PFSK-1 (cell line): Measurements from ENCODE around the gene EFCAB10.

ENCODE experiments used
- FOXP2 ChIP-seq: optimal IDR thresholded peaks from 2 replicates; pipeline ENCODE3; 2011; ENCODE audit warnings: borderline replicate concordance, control low read depth, inconsistent platforms; ENCODE audit not compliant: insufficient read depth; ENCODE audit errors: extremely low read length, extremely low read depth
- POLR2AphosphoS5 ChIP-seq: IDR thresholded peaks from 2 replicates; pipeline ENCODE4 v1.6.1; 2012; ENCODE audit warnings: low read depth, mild to moderate bottlenecking, control low read depth, low read length, moderate library complexity
- SIN3A ChIP-seq: IDR thresholded peaks from 2 replicates; pipeline ENCODE4 v1.6.1; 2012; ENCODE audit warnings: mild to moderate bottlenecking, low read length, moderate library complexity, borderline replicate concordance; ENCODE audit not compliant: insufficient read depth
- TAF1 ChIP-seq: IDR thresholded peaks from 2 replicates; pipeline ENCODE4 v1.6.1; 2012; ENCODE audit warnings: low read length, control low read depth, borderline replicate concordance; ENCODE audit not compliant: insufficient read depth
- TF ChIP-seq, protein P1 (sequence below), 2 experiments: IDR thresholded peaks; 2 replicates each; pipeline versions ENCODE4 v1.6.1 to v1.8.0; 2011 to 2012; ENCODE audit warnings: low read depth in 2 of 2, low read length in 2 of 2, control low read depth in 1 of 2, inconsistent platforms in 1 of 2, mild to moderate bottlenecking in 1 of 2, moderate library complexity in 1 of 2; ENCODE audit not compliant: insufficient read depth in 1 of 2

The EFCAB10 gene

DNA sequence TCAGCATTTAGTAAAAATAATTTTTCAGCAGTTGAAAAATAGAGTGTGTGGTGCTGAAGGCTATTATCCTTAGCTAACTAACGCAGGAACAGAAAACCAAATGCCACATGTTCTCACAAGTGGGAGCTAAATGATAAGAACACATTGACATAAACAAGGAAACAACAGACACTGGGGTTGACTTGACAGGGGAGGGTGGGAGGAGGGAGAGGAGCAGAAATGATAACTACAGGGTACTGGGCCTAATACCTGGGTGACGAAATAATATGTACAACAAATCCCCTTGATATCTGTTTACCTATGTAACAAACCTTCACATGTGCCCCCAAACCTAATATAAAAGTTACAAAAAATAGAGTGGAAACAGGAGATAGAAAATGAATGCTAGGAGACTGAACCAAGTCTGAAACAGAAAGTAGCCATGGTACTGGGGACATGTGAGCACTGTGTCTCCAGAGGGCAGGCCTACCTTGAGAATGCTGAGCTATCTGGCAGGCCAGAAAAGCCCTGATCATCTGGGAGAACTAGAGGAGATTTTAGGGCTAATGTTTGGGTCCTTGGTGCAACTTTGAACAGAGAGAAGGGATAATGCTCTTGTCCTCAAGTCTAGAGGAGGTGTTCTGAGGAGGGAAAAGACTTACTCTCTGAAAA lies 4.7 kb upstream of the EFCAB10 start:
- TF ChIP-seq FOXP2 (no peak), SIN3A (no peak), TAF1 (no peak), POLR2AphosphoS5 (no peak)
- TF ChIP-seq, protein P1, sequence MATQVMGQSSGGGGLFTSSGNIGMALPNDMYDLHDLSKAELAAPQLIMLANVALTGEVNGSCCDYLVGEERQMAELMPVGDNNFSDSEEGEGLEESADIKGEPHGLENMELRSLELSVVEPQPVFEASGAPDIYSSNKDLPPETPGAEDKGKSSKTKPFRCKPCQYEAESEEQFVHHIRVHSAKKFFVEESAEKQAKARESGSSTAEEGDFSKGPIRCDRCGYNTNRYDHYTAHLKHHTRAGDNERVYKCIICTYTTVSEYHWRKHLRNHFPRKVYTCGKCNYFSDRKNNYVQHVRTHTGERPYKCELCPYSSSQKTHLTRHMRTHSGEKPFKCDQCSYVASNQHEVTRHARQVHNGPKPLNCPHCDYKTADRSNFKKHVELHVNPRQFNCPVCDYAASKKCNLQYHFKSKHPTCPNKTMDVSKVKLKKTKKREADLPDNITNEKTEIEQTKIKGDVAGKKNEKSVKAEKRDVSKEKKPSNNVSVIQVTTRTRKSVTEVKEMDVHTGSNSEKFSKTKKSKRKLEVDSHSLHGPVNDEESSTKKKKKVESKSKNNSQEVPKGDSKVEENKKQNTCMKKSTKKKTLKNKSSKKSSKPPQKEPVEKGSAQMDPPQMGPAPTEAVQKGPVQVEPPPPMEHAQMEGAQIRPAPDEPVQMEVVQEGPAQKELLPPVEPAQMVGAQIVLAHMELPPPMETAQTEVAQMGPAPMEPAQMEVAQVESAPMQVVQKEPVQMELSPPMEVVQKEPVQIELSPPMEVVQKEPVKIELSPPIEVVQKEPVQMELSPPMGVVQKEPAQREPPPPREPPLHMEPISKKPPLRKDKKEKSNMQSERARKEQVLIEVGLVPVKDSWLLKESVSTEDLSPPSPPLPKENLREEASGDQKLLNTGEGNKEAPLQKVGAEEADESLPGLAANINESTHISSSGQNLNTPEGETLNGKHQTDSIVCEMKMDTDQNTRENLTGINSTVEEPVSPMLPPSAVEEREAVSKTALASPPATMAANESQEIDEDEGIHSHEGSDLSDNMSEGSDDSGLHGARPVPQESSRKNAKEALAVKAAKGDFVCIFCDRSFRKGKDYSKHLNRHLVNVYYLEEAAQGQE (IDR thresholded peaks at IDR 0.05; ENCODE audit: insufficient read depth in 1 of 2, low read depth in 2 of 2, low read length in 2 of 2) = no peak

GRCh38 chr7:105584165-105584564 lies 2.9 kb upstream of the EFCAB10 start:
- TF ChIP-seq TAF1 (no peak), FOXP2 (no peak), SIN3A (no peak), POLR2AphosphoS5 (no peak)
- TF ChIP-seq, protein P1 (IDR thresholded peaks at IDR 0.05; ENCODE audit: insufficient read depth in 1 of 2, low read depth in 2 of 2, low read length in 2 of 2) = no peak

DNA sequence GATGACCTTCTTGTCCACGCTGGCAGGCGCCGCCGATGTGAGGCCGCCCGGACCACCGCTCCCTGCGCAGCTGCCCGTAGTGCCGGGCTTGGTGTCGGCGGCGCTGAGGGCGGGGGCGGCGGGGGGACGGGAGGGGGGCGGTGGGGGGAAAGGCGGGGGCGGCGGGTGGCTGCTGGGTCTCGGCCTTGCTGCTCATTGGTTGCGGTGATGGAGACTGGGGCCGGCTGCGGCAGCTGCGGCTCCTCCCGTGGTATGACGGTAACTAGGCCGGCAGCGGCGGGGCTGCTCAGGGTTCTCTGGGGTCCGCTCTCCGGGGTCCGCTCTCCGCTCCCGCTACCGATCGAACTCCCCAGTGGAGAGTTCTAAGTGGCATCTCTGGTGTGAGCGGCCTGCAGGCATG lies 1.8 kb upstream of the EFCAB10 start:
- no peak for TF ChIP-seq SIN3A
- no peak for TF ChIP-seq TAF1
- no peak for TF ChIP-seq POLR2AphosphoS5
- TF ChIP-seq, protein P1 (IDR thresholded peaks at IDR 0.05; ENCODE audit: insufficient read depth in 1 of 2, low read depth in 2 of 2, low read length in 2 of 2) = no peak
- no peak for TF ChIP-seq FOXP2

DNA sequence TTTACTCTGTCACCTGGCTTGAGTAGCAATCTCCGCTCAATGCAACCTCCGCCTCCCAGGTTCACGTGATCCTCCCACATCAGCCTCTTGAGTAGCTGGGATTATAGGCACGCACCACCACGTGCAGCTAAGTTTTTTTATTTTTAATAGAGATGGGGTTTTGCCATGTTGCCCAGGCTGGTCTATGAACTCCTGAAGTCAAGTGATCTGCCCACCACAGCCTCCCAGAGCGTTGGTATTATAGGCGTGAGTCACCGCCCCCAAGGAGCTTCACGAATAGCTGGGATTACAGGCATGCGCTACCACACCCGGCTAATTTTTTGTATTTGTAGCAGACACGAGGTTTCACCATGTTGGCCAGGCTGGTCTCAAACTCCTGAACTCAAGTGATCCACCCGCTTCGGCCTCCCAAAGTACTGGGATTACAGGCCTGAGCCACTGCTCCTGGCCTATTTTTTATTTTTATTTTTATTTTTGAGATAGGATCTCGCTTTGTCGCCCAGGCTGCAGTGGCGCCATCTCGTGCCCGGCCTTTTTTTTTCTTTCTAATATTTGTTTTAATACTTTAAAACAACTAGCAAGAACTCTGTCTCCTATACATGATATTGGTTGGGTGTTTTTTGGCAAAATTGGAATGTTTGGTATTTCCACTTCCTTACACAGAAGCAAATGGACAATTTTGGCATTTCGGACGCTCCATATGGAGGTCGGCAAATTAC lies 1.1 kb downstream of the EFCAB10 start:
- TF ChIP-seq SIN3A (no peak), TAF1 (no peak), FOXP2 (no peak), POLR2AphosphoS5 (no peak)
- TF ChIP-seq, protein P1 (IDR thresholded peaks at IDR 0.05; ENCODE audit: insufficient read depth in 1 of 2, low read depth in 2 of 2, low read length in 2 of 2) = no peak
